Neural progenitor cell (in vitro differentiated cells): ENCODE measurements around the gene ZNF587.

Experiments used
- EZH2 ChIP-seq: fragments of 200-600 bp; sonication (generic); IDR thresholded peaks from 2 replicates; pipeline ENCODE4 v1.6.1; 2017; ENCODE audit warnings: antibody characterized with exemption, mild to moderate bottlenecking, moderate library complexity
- EZH2phosphoT487 ChIP-seq: fragments of 200-600 bp; sonication (generic); IDR thresholded peaks from 2 replicates; pipeline ENCODE4 v1.6.1; 2017; ENCODE audit warnings: antibody characterized with exemption
- TF ChIP-seq, protein P1 (sequence below): fragments of 200-600 bp; sonication (generic); IDR thresholded peaks from 2 replicates; pipeline ENCODE4 v1.5.1; 2017; ENCODE audit warnings: antibody characterized with exemption, mild to moderate bottlenecking

DNA sequence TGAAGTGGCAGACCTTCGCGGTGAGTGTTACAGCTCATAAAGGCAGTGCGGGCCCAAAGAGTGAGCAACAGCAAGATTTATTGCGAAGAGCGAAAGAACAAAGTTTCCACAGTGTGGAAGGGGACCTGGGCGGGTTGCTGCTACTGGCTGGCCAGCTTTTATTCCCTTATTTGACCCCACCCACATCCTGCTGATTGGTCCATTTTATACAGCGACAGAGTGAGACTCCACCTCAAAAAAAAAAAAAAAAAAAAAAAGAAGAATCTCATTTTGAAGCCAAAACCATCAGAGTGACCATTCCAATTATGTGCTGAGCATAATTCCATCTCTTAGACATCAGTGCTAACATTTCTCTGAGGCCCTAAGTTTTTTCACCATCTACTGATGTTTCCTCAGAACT lies 33.0 kb upstream of the ZNF587 start:
- TF ChIP-seq, protein P1, sequence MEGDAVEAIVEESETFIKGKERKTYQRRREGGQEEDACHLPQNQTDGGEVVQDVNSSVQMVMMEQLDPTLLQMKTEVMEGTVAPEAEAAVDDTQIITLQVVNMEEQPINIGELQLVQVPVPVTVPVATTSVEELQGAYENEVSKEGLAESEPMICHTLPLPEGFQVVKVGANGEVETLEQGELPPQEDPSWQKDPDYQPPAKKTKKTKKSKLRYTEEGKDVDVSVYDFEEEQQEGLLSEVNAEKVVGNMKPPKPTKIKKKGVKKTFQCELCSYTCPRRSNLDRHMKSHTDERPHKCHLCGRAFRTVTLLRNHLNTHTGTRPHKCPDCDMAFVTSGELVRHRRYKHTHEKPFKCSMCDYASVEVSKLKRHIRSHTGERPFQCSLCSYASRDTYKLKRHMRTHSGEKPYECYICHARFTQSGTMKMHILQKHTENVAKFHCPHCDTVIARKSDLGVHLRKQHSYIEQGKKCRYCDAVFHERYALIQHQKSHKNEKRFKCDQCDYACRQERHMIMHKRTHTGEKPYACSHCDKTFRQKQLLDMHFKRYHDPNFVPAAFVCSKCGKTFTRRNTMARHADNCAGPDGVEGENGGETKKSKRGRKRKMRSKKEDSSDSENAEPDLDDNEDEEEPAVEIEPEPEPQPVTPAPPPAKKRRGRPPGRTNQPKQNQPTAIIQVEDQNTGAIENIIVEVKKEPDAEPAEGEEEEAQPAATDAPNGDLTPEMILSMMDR: no peak
- no peak for TF ChIP-seq EZH2
- no peak for TF ChIP-seq EZH2phosphoT487
